GM12878 (cell line): ENCODE results near the gene STXBP5.

ENCODE experiments used
- EP300 ChIP-seq, 2 experiments: fragments of 150-350 bp in 1 of 2; IDR thresholded peaks; 2 replicates each; pipeline ENCODE4 v1.6.1; 2011 to 2012; ENCODE audit warnings: low read depth in 2 of 2, low read length in 2 of 2, borderline replicate concordance in 1 of 2, improper control_type of control experiment in 1 of 2, inconsistent platforms in 1 of 2; ENCODE audit not compliant: control insufficient read depth in 1 of 2
- ESRRA ChIP-seq: IDR thresholded peaks from 2 replicates; pipeline ENCODE4 v1.6.1; 2012; ENCODE audit warnings: mild to moderate bottlenecking, low read length, improper control_type of control experiment
- HDAC2 ChIP-seq: fragments of 200-600 bp; sonication (generic); IDR thresholded peaks from 2 replicates; pipeline ENCODE4 v1.6.1; 2017
- JUND ChIP-seq: IDR thresholded peaks from 2 replicates; pipeline ENCODE4 v1.6.1; 2012; ENCODE audit warnings: low read depth, mild to moderate bottlenecking, low read length, improper control_type of control experiment, moderate library complexity
- MEF2B ChIP-seq: fragments of 450-650 bp; IDR thresholded peaks from 2 replicates; pipeline ENCODE4 v1.6.1; 2018; ENCODE audit warnings: mild to moderate bottlenecking, moderate library complexity; ENCODE audit not compliant: partially characterized antibody, poor library complexity, severe bottlenecking
- SIN3A ChIP-seq: IDR thresholded peaks from 2 replicates; pipeline ENCODE4 v1.6.1; 2012; ENCODE audit warnings: low read depth, low read length, improper control_type of control experiment
- TF ChIP-seq, protein P1 (sequence below), 3 experiments: IDR thresholded peaks in 2 of 3; conservative IDR thresholded peaks in 1 of 3; 2 replicates each; pipeline ENCODE4 v1.5.1; 2011; ENCODE audit warnings: low read depth in 3 of 3, low read length in 3 of 3, mild to moderate bottlenecking in 3 of 3, control low read depth in 2 of 3, moderate library complexity in 2 of 3, inconsistent platforms in 1 of 3, mixed read lengths in 1 of 3; ENCODE audit not compliant: control insufficient read depth in 2 of 3, insufficient read depth in 1 of 3; ENCODE audit errors: extremely low read depth in 1 of 3

DNA sequence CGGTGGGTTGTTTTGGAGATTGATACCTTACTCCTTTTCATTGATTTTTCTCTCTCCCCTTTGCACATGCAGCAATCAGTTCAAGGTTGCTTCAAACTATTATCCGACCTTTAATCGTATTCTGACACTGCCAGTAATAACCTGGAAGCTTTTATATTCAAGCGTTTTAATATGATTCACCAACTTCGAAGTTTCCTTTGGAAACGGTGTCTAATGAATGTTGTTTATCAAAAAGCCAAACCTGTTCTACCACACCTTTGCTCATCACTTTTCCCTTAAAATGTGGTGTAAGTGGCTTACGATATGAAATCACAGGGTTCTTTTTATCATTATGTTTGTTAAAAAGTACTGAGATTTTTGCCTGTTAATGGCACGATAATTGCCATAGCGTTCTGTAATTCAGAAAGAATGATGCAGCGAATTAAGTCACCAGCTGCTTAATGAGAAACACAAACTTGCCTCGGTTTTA, 660 bp downstream of the STXBP5 start:
- TF ChIP-seq EP300 (IDR thresholded peaks at IDR 0.05; ENCODE audit: borderline replicate concordance in 1 of 2, control insufficient read depth in 1 of 2, low read depth in 2 of 2, low read length in 2 of 2) (no peak), HDAC2 (no peak), JUND (no peak), SIN3A (no peak), MEF2B (no peak), ESRRA (no peak)
- TF ChIP-seq, protein P1, sequence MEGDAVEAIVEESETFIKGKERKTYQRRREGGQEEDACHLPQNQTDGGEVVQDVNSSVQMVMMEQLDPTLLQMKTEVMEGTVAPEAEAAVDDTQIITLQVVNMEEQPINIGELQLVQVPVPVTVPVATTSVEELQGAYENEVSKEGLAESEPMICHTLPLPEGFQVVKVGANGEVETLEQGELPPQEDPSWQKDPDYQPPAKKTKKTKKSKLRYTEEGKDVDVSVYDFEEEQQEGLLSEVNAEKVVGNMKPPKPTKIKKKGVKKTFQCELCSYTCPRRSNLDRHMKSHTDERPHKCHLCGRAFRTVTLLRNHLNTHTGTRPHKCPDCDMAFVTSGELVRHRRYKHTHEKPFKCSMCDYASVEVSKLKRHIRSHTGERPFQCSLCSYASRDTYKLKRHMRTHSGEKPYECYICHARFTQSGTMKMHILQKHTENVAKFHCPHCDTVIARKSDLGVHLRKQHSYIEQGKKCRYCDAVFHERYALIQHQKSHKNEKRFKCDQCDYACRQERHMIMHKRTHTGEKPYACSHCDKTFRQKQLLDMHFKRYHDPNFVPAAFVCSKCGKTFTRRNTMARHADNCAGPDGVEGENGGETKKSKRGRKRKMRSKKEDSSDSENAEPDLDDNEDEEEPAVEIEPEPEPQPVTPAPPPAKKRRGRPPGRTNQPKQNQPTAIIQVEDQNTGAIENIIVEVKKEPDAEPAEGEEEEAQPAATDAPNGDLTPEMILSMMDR (IDR thresholded peaks at IDR 0.05 in 2 of 3, conservative IDR thresholded peaks at IDR 0.05 in 1 of 3; ENCODE audit: control insufficient read depth in 2 of 3, extremely low read depth in 1 of 3, insufficient read depth in 1 of 3, low read depth in 3 of 3, low read length in 3 of 3), result no peak
